Endothelial cell of umbilical vein (primary cell): Measurements from ENCODE around the gene EMC8.
"Not testable (repeated sequence)": the region's sequence is repeated elsewhere in the genome, so short reads cannot be mapped to it uniquely, and the experiment has no call there.

Source experiments
- EZH2 ChIP-seq: IDR thresholded peaks from 2 replicates; pipeline ENCODE4 v1.6.1; 2012; ENCODE audit warnings: borderline replicate concordance, low read depth, mild to moderate bottlenecking, moderate library complexity, low read length, inconsistent platforms; ENCODE audit not compliant: severe bottlenecking
- FOS ChIP-seq: IDR thresholded peaks from 2 replicates; pipeline ENCODE4 v1.6.1; 2011; ENCODE audit warnings: mild to moderate bottlenecking, low read length, moderate library complexity, borderline replicate concordance; ENCODE audit not compliant: insufficient read depth
- GATA2 ChIP-seq: IDR thresholded peaks from 2 replicates; pipeline ENCODE4 v1.7.0; 2011; ENCODE audit warnings: low read depth, mild to moderate bottlenecking, moderate library complexity, mixed read lengths, low read length; ENCODE audit not compliant: insufficient read length, insufficient read depth
- JUN ChIP-seq: IDR thresholded peaks from 2 replicates; pipeline ENCODE4 v1.6.1; 2011; ENCODE audit warnings: borderline replicate concordance, low read depth; ENCODE audit not compliant: insufficient read length, insufficient read depth
- MYC ChIP-seq: IDR thresholded peaks from one replicate; pipeline ENCODE4 v1.6.1; 2011; ENCODE audit warnings: mild to moderate bottlenecking, low read depth, low read length
- POLR2A ChIP-seq: IDR thresholded peaks from 2 replicates; pipeline ENCODE4 v1.6.1; 2012; ENCODE audit warnings: low read depth, mild to moderate bottlenecking, control low read depth, low read length
- POLR2AphosphoS5 ChIP-seq: IDR thresholded peaks from 2 replicates; pipeline ENCODE4 v1.6.1; 2012; ENCODE audit warnings: low read depth, mild to moderate bottlenecking, control low read depth, low read length, moderate library complexity; ENCODE audit not compliant: insufficient read depth
- TF ChIP-seq, protein P1 (sequence below), 2 donors: IDR thresholded peaks; 1 replicate in 1 of 2; 2 replicates in 1 of 2; pipeline ENCODE4 v1.5.1; 2011; ENCODE audit warnings: low read length in 2 of 2, mild to moderate bottlenecking in 2 of 2, moderate library complexity in 2 of 2, control low read depth in 1 of 2, inconsistent platforms in 1 of 2, low read depth in 1 of 2; ENCODE audit not compliant: insufficient read depth in 1 of 2; ENCODE audit errors: extremely low read depth in 1 of 2
- TF ChIP-seq, protein P2 (sequence below): IDR thresholded peaks from 2 replicates; pipeline ENCODE4 v1.6.1; 2011; ENCODE audit not compliant: insufficient read depth, insufficient read length

DNA sequence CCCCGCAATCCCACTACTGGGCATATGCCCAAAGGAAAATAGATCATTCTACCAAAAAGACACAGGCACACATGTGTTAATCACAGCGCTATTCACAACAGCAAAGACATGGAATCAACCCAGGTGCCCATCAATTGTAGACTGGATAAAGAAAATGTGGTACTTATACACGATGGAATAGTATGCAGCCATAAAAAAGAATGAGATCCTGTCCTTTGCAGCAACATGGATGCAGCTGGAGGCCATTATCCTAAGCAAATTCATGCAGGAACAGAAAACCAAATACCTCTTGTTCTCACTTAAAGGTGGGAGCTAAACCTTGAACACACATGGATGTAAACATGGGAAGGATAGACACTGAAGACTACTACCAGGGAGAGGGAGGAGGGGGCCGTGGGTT is 38.3 kb upstream of the EMC8 start:
- not testable (repeated sequence) for TF ChIP-seq POLR2A, POLR2AphosphoS5, MYC, FOS, EZH2, GATA2, JUN
- TF ChIP-seq, protein P1, sequence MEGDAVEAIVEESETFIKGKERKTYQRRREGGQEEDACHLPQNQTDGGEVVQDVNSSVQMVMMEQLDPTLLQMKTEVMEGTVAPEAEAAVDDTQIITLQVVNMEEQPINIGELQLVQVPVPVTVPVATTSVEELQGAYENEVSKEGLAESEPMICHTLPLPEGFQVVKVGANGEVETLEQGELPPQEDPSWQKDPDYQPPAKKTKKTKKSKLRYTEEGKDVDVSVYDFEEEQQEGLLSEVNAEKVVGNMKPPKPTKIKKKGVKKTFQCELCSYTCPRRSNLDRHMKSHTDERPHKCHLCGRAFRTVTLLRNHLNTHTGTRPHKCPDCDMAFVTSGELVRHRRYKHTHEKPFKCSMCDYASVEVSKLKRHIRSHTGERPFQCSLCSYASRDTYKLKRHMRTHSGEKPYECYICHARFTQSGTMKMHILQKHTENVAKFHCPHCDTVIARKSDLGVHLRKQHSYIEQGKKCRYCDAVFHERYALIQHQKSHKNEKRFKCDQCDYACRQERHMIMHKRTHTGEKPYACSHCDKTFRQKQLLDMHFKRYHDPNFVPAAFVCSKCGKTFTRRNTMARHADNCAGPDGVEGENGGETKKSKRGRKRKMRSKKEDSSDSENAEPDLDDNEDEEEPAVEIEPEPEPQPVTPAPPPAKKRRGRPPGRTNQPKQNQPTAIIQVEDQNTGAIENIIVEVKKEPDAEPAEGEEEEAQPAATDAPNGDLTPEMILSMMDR (IDR thresholded peaks at IDR 0.05; ENCODE audit: extremely low read depth in 1 of 2, insufficient read depth in 1 of 2, low read depth in 1 of 2, low read length in 2 of 2) = not testable (repeated sequence)
- TF ChIP-seq, protein P2, sequence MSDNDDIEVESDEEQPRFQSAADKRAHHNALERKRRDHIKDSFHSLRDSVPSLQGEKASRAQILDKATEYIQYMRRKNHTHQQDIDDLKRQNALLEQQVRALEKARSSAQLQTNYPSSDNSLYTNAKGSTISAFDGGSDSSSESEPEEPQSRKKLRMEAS = not testable (repeated sequence)
